Inflammatory macrophage treated with lipopolysaccharide for 4 hours (primary cell): ENCODE data around the gene ITSN1.
"Not testable (repeated sequence)": the region's sequence is repeated elsewhere in the genome, so short reads cannot be mapped to it uniquely, and the experiment has no call there.

Source experiments
- DNase-seq: peaks from one replicate; pipeline ENCODE4 v3.0.0-alpha.2; 2020

Gene ITSN1

GRCh38 chr21:33642027-33642895, at the start of gene ITSN1:
Gene ITSN1 (plus strand): TSS chr21:33642501. CDS start chr21:33718829, 76,328 bp downstream.
- DNase-seq: peak; percentile 99

GRCh38 chr21:33598051-33598450, 44.2 kb upstream of the ITSN1 start:
- DNase-seq: no peak

GRCh38 chr21:33608559-33608958, 33.7 kb upstream of the ITSN1 start:
- DNase-seq: no peak

GRCh38 chr21:33611006-33611744, 31.1 kb upstream of the ITSN1 start:
- DNase-seq: no peak

- DNase-seq: not testable (repeated sequence)
Observed at GRCh38 chr21:33617565-33617964, 24.7 kb upstream of the ITSN1 start.

- DNase-seq: no peak
Observed at GRCh38 chr21:33618407-33618806, 23.9 kb upstream of the ITSN1 start.

GRCh38 chr21:33619726-33620125, 22.6 kb upstream of the ITSN1 start:
- peak; percentile 68 for DNase-seq

GRCh38 chr21:33622253-33622652, 20.0 kb upstream of the ITSN1 start:
- no peak for DNase-seq

- DNase-seq: not testable (repeated sequence)
Observed at GRCh38 chr21:33626151-33626550, 16.1 kb upstream of the ITSN1 start.

- no peak for DNase-seq
Observed at GRCh38 chr21:33634254-33634653, 8.0 kb upstream of the ITSN1 start.

- no peak for DNase-seq
Observed at GRCh38 chr21:33640697-33641351, 1.5 kb upstream of the ITSN1 start.

GRCh38 chr21:33641352-33642026, 812 bp upstream of the ITSN1 start, which contains the start of gene CRYZL1:
Gene CRYZL1 (minus strand): TSS chr21:33641741. CDS start chr21:33631551, 10,190 bp downstream.
- peak; percentile 100 for DNase-seq

- peak; percentile 37 for DNase-seq
Observed at GRCh38 chr21:33642896-33643657, 776 bp downstream of the ITSN1 start.

GRCh38 chr21:33643658-33644311, 1.5 kb downstream of the ITSN1 start:
- no peak for DNase-seq

GRCh38 chr21:33644383-33645074, 2.2 kb downstream of the ITSN1 start:
- peak; percentile 81 for DNase-seq

GRCh38 chr21:33645730-33646129, 3.4 kb downstream of the ITSN1 start:
- no peak for DNase-seq

- DNase-seq: no peak
Observed at GRCh38 chr21:33647587-33647986, 5.3 kb downstream of the ITSN1 start.

GRCh38 chr21:33648555-33648954, 6.3 kb downstream of the ITSN1 start:
- DNase-seq: no peak

GRCh38 chr21:33650230-33650629, 7.9 kb downstream of the ITSN1 start:
- no peak for DNase-seq

- DNase-seq: no peak
Observed at GRCh38 chr21:33650929-33651509, 8.7 kb downstream of the ITSN1 start.
